Body of pancreas (tissue), 4 donors: Measurements from ENCODE around the gene POLH.

Source experiments
- CTCF ChIP-seq, 7 experiments: fragments of 450-650 bp in 4 of 7; fragments of 200-600 bp in 3 of 7; sonication (generic) in 3 of 7; IDR thresholded peaks; one replicate each; pipeline ENCODE4 v1.5.1; 2016 to 2019; ENCODE audit warnings: antibody characterized with exemption in 7 of 7
- POLR2A ChIP-seq, 3 donors: fragments of 450-650 bp; IDR thresholded peaks; one replicate each; pipeline ENCODE4 v1.6.1; 2016; ENCODE audit warnings: antibody characterized with exemption in 3 of 3, mild to moderate bottlenecking in 2 of 3

GRCh38 chr6:43623880-43624785 lies 48.1 kb downstream of the POLH start:
- TF ChIP-seq CTCF (IDR thresholded peaks at IDR 0.05) (no peak), POLR2A (IDR thresholded peaks at IDR 0.05) (no peak)
